ENCODE measurements around the gene KPNA1.

- TF ChIP-seq CTCF (IDR thresholded peaks at IDR 0.05; ENCODE audit: low read depth, low read length, missing input control) (no peak), MAX (IDR thresholded peaks at IDR 0.05) (no peak), ATF3 (IDR thresholded peaks at IDR 0.05) (no peak), REST (IDR thresholded peaks at IDR 0.05) (no peak), JUND (IDR thresholded peaks at IDR 0.05) (no peak), GABPA (IDR thresholded peaks at IDR 0.05 in 1 of 2, conservative IDR thresholded peaks at IDR 0.05 in 1 of 2) (no peak), RXRA (IDR thresholded peaks at IDR 0.05) (no peak), YY1 (IDR thresholded peaks at IDR 0.05) (no peak), HNF4A (conservative IDR thresholded peaks at IDR 0.05) (no peak), EGR1 (IDR thresholded peaks at IDR 0.05; ENCODE audit: low read depth in 2 of 2) (no peak), TAF1 (conservative IDR thresholded peaks at IDR 0.05) (no peak), SP1 (IDR thresholded peaks at IDR 0.05) (no peak)
Measured at GRCh38 chr3:122519693-122520092, 5.0 kb upstream of the KPNA1 start.
